ENCODE data around the gene TOX3.

- TF ChIP-seq TP53 (CRISPR knock-in tag; IDR thresholded peaks at IDR 0.05) (no peak), ZSCAN18 (CRISPR knock-in tag; IDR thresholded peaks at IDR 0.05) (no peak), JUN (CRISPR knock-in tag; IDR thresholded peaks at IDR 0.05) (no peak), FOXJ3 (CRISPR knock-in tag; IDR thresholded peaks at IDR 0.05; ENCODE audit: borderline replicate concordance) (no peak), NFE2L1 (CRISPR knock-in tag; IDR thresholded peaks at IDR 0.05) (no peak), USF1 (CRISPR knock-in tag; IDR thresholded peaks at IDR 0.05) (no peak), AFF4 (CRISPR knock-in tag; IDR thresholded peaks at IDR 0.05; ENCODE audit: borderline replicate concordance) (no peak), ATF2 (CRISPR knock-in tag; IDR thresholded peaks at IDR 0.05; ENCODE audit: borderline replicate concordance, low read depth) (no peak), ZBTB43 (CRISPR knock-in tag; IDR thresholded peaks at IDR 0.05) (no peak), ESRRA (CRISPR knock-in tag; IDR thresholded peaks at IDR 0.05; ENCODE audit: borderline replicate concordance) (no peak)
- TF ChIP-seq, protein P1, sequence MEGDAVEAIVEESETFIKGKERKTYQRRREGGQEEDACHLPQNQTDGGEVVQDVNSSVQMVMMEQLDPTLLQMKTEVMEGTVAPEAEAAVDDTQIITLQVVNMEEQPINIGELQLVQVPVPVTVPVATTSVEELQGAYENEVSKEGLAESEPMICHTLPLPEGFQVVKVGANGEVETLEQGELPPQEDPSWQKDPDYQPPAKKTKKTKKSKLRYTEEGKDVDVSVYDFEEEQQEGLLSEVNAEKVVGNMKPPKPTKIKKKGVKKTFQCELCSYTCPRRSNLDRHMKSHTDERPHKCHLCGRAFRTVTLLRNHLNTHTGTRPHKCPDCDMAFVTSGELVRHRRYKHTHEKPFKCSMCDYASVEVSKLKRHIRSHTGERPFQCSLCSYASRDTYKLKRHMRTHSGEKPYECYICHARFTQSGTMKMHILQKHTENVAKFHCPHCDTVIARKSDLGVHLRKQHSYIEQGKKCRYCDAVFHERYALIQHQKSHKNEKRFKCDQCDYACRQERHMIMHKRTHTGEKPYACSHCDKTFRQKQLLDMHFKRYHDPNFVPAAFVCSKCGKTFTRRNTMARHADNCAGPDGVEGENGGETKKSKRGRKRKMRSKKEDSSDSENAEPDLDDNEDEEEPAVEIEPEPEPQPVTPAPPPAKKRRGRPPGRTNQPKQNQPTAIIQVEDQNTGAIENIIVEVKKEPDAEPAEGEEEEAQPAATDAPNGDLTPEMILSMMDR (IDR thresholded peaks at IDR 0.05): no peak
- TF ChIP-seq, protein P2, sequence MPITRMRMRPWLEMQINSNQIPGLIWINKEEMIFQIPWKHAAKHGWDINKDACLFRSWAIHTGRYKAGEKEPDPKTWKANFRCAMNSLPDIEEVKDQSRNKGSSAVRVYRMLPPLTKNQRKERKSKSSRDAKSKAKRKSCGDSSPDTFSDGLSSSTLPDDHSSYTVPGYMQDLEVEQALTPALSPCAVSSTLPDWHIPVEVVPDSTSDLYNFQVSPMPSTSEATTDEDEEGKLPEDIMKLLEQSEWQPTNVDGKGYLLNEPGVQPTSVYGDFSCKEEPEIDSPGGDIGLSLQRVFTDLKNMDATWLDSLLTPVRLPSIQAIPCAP (CRISPR knock-in tag; IDR thresholded peaks at IDR 0.05): no peak
- TF ChIP-seq, protein P3, sequence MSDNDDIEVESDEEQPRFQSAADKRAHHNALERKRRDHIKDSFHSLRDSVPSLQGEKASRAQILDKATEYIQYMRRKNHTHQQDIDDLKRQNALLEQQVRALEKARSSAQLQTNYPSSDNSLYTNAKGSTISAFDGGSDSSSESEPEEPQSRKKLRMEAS (CRISPR knock-in tag; IDR thresholded peaks at IDR 0.05): no peak
Observed at GRCh38 chr16:52408191-52408845, 138.6 kb downstream of the TOX3 start.

Data from WTC11 (cell line).